Neural cell (in vitro differentiated cells): ENCODE data around the gene PKHD1. TPM values are rescaled to one million over a fixed set of nuclear protein-coding genes. Genes with fewer than 3 reads are reported as not detected.
"Not testable (repeated sequence)": the region's sequence is repeated elsewhere in the genome, so short reads cannot be mapped to it uniquely, and the experiment has no call there.

Source experiments
- H2AFZ ChIP-seq: fragments of 200-600, 300-800 bp; sonication (generic), shearing (Covaris generic); 2 replicates; pipeline ENCODE4 v1.6.0; 2014; ENCODE audit warnings: low read depth, mild to moderate bottlenecking, antibody characterized with exemption, low read length, moderate library complexity
- H3F3A ChIP-seq: fragments of 200-600 bp; shearing (Covaris generic); 2 replicates; pipeline ENCODE4 v1.6.1; 2016; ENCODE audit warnings: mild to moderate bottlenecking, moderate library complexity, mixed read lengths, antibody characterized with exemption, low read length; ENCODE audit not compliant: insufficient read depth, poor library complexity, severe bottlenecking
- H3K27ac ChIP-seq: fragments of 200-600, 300-800 bp; sonication (generic), shearing (Covaris generic); 2 replicates; pipeline ENCODE4 v1.5.1; 2014; ENCODE audit warnings: mild to moderate bottlenecking, low read length, moderate library complexity
- H3K27me3 ChIP-seq: fragments of 300-800, 200-600 bp; sonication (generic), shearing (Covaris generic); 2 replicates; pipeline ENCODE4 v1.6.0; 2014; ENCODE audit warnings: mild to moderate bottlenecking, low read depth, low read length, moderate library complexity; ENCODE audit not compliant: insufficient read depth
- H3K36me3 ChIP-seq: fragments of 300-800, 200-600 bp; sonication (generic), shearing (Covaris generic); 2 replicates; pipeline ENCODE4 v1.5.1; 2014; ENCODE audit warnings: mild to moderate bottlenecking, antibody characterized with exemption, low read length, moderate library complexity; ENCODE audit not compliant: insufficient read depth
- H3K4me2 ChIP-seq: fragments of 300-800, 200-600 bp; sonication (generic), shearing (Covaris generic); 2 replicates; pipeline ENCODE4 v1.6.0; 2014; ENCODE audit warnings: mild to moderate bottlenecking, low read length
- H3K4me3 ChIP-seq: fragments of 300-800, 200-600 bp; sonication (generic), shearing (Covaris generic); 2 replicates; pipeline ENCODE4 v1.5.1; 2014; ENCODE audit warnings: mild to moderate bottlenecking, low read length, moderate library complexity
- H3K79me2 ChIP-seq: fragments of 200-600 bp; shearing (Covaris generic); replicated peaks from 2 replicates; pipeline ENCODE4 v1.6.0; 2014; ENCODE audit warnings: mild to moderate bottlenecking, low read length, moderate library complexity; ENCODE audit not compliant: insufficient read depth
- H3K9ac ChIP-seq: fragments of 300-800, 200-600 bp; sonication (generic), shearing (Covaris generic); 2 replicates; pipeline ENCODE4 v1.6.1; 2016; ENCODE audit warnings: mild to moderate bottlenecking, low read length, mixed read lengths
- H3K9me2 ChIP-seq: fragments of 200-600 bp; shearing (Covaris generic); 2 replicates; pipeline ENCODE4 v1.6.1; 2016; ENCODE audit warnings: mild to moderate bottlenecking, low read length, mixed read lengths; ENCODE audit not compliant: insufficient read depth
- H3K9me3 ChIP-seq: fragments of 200-600, 300-800 bp; sonication (generic), shearing (Covaris generic); 2 replicates; pipeline ENCODE4 v1.6.1; 2016; ENCODE audit warnings: mild to moderate bottlenecking, mixed run types, low read length, moderate library complexity, mixed read lengths
- H4K20me1 ChIP-seq: fragments of 200-600 bp; shearing (Covaris generic); 2 replicates; pipeline ENCODE4 v1.6.1; 2016; ENCODE audit warnings: mild to moderate bottlenecking, mixed run types; ENCODE audit not compliant: insufficient read depth
- EP300 ChIP-seq: fragments of 450-650 bp; conservative IDR thresholded peaks from 2 replicates; pipeline ENCODE4 v1.6.1; 2014; ENCODE audit warnings: antibody characterized with exemption, mild to moderate bottlenecking, moderate library complexity; ENCODE audit not compliant: poor library complexity, severe bottlenecking
- EZH2 ChIP-seq: fragments of 200-600, 300-800 bp; shearing (Covaris generic), sonication (generic); IDR thresholded peaks from 2 replicates; pipeline ENCODE4 v1.6.1; 2014; ENCODE audit warnings: antibody characterized with exemption, low read length, borderline replicate concordance, mild to moderate bottlenecking; ENCODE audit not compliant: insufficient read depth, poor library complexity, severe bottlenecking
- MXI1 ChIP-seq: fragments of 450-650 bp; conservative IDR thresholded peaks from 2 replicates; pipeline ENCODE4 v1.6.1; 2014; ENCODE audit warnings: antibody characterized with exemption, mild to moderate bottlenecking; ENCODE audit not compliant: poor library complexity, severe bottlenecking
- POLR2AphosphoS5 ChIP-seq: IDR thresholded peaks from 2 replicates; pipeline ENCODE4 v1.6.1; 2012
- RAD21 ChIP-seq: fragments of 450-650 bp; conservative IDR thresholded peaks from 2 replicates; pipeline ENCODE4 v1.6.1; 2014; ENCODE audit warnings: antibody characterized with exemption, mild to moderate bottlenecking, moderate library complexity
- REST ChIP-seq: IDR thresholded peaks from 2 replicates; pipeline ENCODE4 v1.6.1; 2012; ENCODE audit warnings: borderline replicate concordance
- SMC3 ChIP-seq: fragments of 450-650 bp; conservative IDR thresholded peaks from 2 replicates; pipeline ENCODE4 v1.6.1; 2014; ENCODE audit warnings: antibody characterized with exemption, mild to moderate bottlenecking, moderate library complexity; ENCODE audit not compliant: poor library complexity
- TAF1 ChIP-seq: IDR thresholded peaks from 2 replicates; pipeline ENCODE4 v1.6.1; 2012; ENCODE audit warnings: low read depth
- polyA plus RNA-seq: library from polyadenylated mRNA; depleted of rRNA; stranded (reverse); fragments of >200 nt; gene quantifications from 2 replicates; pipeline ENCODE4 v1.2.3, GENCODE V29; 2014
- TF ChIP-seq, protein P1 (sequence below): fragments of 450-650 bp; IDR thresholded peaks from 2 replicates; pipeline ENCODE4 v1.5.1; 2014; ENCODE audit warnings: antibody characterized with exemption, mild to moderate bottlenecking, moderate library complexity; ENCODE audit not compliant: poor library complexity, severe bottlenecking

The PKHD1 gene
- polyA plus RNA-seq, 1 donor from 2014 or later, result not detected

DNA sequence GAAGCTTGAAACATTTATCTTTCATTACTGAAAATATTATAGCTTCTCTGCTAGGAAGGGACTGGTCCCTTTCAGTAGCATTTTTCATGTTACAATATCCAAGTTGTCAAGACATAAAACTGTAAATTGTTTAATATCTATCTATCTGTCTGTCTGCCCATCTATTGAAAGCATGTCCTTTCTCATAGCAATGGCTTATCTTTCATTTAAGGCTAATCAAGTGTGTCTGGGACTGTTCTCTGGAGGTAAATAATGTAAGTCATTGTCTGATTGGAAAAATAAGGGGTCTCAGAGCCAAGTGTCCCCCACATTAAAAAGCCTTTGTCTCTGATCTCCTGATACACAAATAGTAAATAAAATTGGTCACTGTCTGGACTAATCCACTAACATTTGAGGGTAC, 135.5 kb downstream of the PKHD1 start:
- Histone ChIP-seq H3K4me2 (no peak overlapping the region), H4K20me1 (no peaks in the 10 kb centered on the region), H3K27ac (no peak overlapping the region), H3K4me3 (no peak overlapping the region), H3K27me3 (no peaks in the 10 kb centered on the region), H3F3A (no peaks in the 10 kb centered on the region), H3K9me2 (no peaks in the 10 kb centered on the region), H3K9ac (no peak overlapping the region), H3K79me2 (no peaks in the 10 kb centered on the region), H3K9me3 (no peaks in the 10 kb centered on the region), H3K36me3 (no peaks in the 10 kb centered on the region), H2AFZ (no peak overlapping the region)
- TF ChIP-seq RAD21 (no peak), EZH2 (no peak), SMC3 (no peak), REST (no peak), EP300 (no peak), MXI1 (no peak), POLR2AphosphoS5 (no peak), TAF1 (no peak)
- TF ChIP-seq, protein P1, sequence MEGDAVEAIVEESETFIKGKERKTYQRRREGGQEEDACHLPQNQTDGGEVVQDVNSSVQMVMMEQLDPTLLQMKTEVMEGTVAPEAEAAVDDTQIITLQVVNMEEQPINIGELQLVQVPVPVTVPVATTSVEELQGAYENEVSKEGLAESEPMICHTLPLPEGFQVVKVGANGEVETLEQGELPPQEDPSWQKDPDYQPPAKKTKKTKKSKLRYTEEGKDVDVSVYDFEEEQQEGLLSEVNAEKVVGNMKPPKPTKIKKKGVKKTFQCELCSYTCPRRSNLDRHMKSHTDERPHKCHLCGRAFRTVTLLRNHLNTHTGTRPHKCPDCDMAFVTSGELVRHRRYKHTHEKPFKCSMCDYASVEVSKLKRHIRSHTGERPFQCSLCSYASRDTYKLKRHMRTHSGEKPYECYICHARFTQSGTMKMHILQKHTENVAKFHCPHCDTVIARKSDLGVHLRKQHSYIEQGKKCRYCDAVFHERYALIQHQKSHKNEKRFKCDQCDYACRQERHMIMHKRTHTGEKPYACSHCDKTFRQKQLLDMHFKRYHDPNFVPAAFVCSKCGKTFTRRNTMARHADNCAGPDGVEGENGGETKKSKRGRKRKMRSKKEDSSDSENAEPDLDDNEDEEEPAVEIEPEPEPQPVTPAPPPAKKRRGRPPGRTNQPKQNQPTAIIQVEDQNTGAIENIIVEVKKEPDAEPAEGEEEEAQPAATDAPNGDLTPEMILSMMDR, result no peak

DNA sequence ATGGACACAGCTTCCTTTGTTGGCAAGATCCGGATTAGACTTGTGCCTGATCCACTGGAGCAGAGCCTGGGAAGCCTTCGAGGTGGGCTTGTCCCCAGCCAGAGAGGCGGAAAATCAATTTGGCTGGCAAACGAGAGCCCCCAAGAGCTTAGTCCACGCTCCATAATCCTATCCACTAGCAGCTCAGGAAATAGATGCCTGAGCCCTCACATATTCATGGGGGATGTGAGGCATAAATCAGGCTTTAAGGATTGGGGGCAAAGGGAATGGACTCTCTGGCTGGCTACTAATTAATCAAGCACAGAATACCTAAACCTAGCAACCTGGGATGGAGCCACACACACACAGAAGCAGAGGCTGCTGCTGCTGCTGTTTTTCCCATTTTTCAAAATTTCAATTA, 137.9 kb downstream of the PKHD1 start:
- Histone ChIP-seq H3K27me3 (no peaks in the 10 kb centered on the region), H3K9me2 (no peaks in the 10 kb centered on the region), H3K9ac (no peak overlapping the region), H3F3A (no peaks in the 10 kb centered on the region), H3K9me3 (no peaks in the 10 kb centered on the region), H3K36me3 (no peaks in the 10 kb centered on the region), H3K4me2 (no peak overlapping the region), H2AFZ (no peak overlapping the region), H3K79me2 (no peaks in the 10 kb centered on the region), H4K20me1 (no peaks in the 10 kb centered on the region), H3K4me3 (no peak overlapping the region), H3K27ac (no peak overlapping the region)
- no peak for TF ChIP-seq TAF1
- no peak for TF ChIP-seq MXI1
- TF ChIP-seq RAD21, result no peak
- TF ChIP-seq POLR2AphosphoS5, result no peak

- not testable (repeated sequence) for H3K9ac ChIP-seq, H3K27ac ChIP-seq, H4K20me1 ChIP-seq, H2AFZ ChIP-seq, H3K27me3 ChIP-seq, H3K36me3 ChIP-seq, H3K9me2 ChIP-seq, H3K4me3 ChIP-seq, H3F3A ChIP-seq, H3K4me2 ChIP-seq, H3K79me2 ChIP-seq, H3K9me3 ChIP-seq
These were observed 147.7 kb downstream of the PKHD1 start for GRCh38 chr6:51939695-51940094.
